Pulmonary artery endothelial cell (primary cell): Measurements from ENCODE around the gene FOSL1. TPM values are rescaled to one million over a fixed set of nuclear protein-coding genes. Genes with fewer than 3 reads are reported as not detected.
"Not testable (repeated sequence)": the region's sequence is repeated elsewhere in the genome, so short reads cannot be mapped to it uniquely, and the experiment has no call there.

Experiments used
- DNase-seq: peaks from one replicate; pipeline ENCODE4 v3.0.0-alpha.2; 2011; ENCODE audit warnings: low read depth, low spot score
- total RNA-seq: library from RNA; depleted of rRNA; stranded (reverse); fragments of >200 nt; gene quantifications from 2 replicates; pipeline ENCODE4 v1.2.3, GENCODE V29; 2014

Gene FOSL1
- total RNA-seq, 1 donor from 2014 or later, result 11.5 TPM

GRCh38 chr11:65853246-65853979, 46.8 kb downstream of the FOSL1 start:
- no peak for DNase-seq

DNA sequence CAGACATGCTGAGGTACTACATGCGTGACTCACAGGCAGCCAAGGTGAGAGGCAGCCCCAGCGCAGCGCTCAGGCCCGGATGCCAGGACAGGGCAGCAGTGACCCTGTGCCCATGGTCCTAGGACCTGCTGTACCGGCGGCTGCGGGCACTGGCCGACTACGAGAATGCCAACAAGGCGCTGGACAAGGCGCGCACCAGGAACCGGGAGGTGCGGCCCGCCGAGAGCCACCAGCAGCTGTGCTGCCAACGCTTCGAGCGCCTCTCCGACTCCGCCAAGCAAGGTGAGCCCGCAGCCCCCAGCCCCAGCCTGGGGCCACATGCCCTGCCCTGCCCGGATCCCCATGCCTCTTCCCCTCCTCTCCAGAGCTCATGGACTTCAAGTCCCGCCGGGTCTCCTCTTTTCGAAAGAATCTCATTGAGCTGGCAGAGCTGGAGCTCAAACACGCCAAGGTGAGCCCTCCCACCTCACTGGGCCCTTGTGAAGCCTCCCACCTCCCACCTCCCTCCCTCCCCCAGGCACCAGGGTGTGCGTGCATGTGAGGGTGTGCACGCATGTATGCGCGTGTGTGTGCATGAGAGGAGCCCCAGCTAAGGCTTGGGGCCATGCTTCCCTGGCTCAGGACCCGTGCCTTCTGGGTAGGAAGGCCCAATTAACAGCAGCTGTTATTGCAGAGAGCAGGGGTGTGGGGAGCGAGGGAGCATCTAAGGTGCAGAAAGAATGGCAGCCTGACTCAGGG, 47.5 kb downstream of the FOSL1 start:
- DNase-seq, result no peak

- DNase-seq, result no peak
Observed at GRCh38 chr11:65851811-65852507, 48.2 kb downstream of the FOSL1 start.

GRCh38 chr11:65851083-65851579, 49.1 kb downstream of the FOSL1 start:
- DNase-seq, result no peak

GRCh38 chr11:65850217-65851082, 49.7 kb downstream of the FOSL1 start:
- no peak for DNase-seq

GRCh38 chr11:65849771-65850216, 50.4 kb downstream of the FOSL1 start:
- no peak for DNase-seq

GRCh38 chr11:65849366-65849765, 50.8 kb downstream of the FOSL1 start:
- DNase-seq, result no peak

- not testable (repeated sequence) for DNase-seq
Observed at GRCh38 chr11:65848693-65849092, 51.5 kb downstream of the FOSL1 start.

- no peak for DNase-seq
Observed at GRCh38 chr11:65847746-65848145, 52.4 kb downstream of the FOSL1 start.

GRCh38 chr11:65844231-65844872, 55.8 kb downstream of the FOSL1 start:
- DNase-seq, result no peak

DNA sequence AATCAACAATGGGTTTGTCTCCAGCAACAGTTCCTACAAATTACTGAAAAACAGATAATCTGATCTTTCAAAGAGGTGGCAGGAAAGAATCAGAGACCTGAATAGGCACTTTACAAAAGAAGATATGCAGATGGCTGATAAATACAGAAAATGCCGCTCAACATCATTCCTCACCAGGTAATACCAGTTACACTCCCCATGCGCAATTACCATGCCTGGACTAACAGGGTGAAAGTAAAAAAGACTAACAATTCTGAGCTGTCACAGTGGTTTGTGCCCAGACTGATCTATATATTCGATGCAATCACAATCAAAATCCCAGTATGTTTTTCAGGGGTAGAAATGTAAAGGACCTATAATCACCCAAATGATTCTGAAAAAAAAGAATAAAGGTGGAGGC, 56.4 kb downstream of the FOSL1 start:
- no peak for DNase-seq

DNA sequence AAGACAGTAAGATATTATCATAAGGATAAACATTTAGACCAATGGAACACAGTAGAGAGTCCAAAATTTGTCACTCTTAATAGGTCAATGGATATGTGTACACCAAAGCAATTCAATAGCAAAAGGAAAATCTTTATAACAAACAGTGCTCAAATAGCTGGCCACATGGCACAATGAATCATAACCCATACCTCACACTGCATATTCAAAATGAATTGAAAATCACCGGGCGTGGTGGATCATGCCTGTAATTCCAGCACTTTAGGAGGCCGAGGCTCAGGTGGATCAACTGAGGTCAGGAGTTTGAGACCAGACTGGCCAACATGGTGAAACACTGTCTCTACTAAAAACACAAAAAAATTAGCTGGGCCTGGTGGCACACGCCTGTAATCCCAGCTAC, 58.0 kb downstream of the FOSL1 start:
- no peak for DNase-seq

Other genes starting within 250 kb of the FOSL1 start
- gene RELA, start 237.5 kb downstream of the FOSL1 start, total RNA-seq, result 20.0 and 22.5 TPM in 2 replicates
- 35.5 and 37.7 TPM in 2 replicates for gene KAT5, start 188.1 kb downstream of the FOSL1 start, total RNA-seq
- gene RNASEH2C, start 179.6 kb downstream of the FOSL1 start, total RNA-seq, result 38.1 and 46.3 TPM in 2 replicates
- gene AP5B1, start 119.4 kb downstream of the FOSL1 start, total RNA-seq, result 7.6 and 8.6 TPM in 2 replicates
- not detected in 2 replicates for gene OVOL1, start 113.3 kb downstream of the FOSL1 start, total RNA-seq
- 0.14 and 0.79 TPM in 2 replicates for gene SNX32, start 66.4 kb downstream of the FOSL1 start, total RNA-seq
- 1,363 and 1,402 TPM in 2 replicates for gene CFL1, start 42.2 kb downstream of the FOSL1 start, total RNA-seq
- gene MUS81, start 40.0 kb downstream of the FOSL1 start, total RNA-seq, result 50.7 and 52.8 TPM in 2 replicates
- 23.9 and 32.8 TPM in 2 replicates for gene EFEMP2, start 27.6 kb downstream of the FOSL1 start, total RNA-seq
- 0.07 TPM in 1 of 2 replicates, not detected in the other for gene CTSW, start 20.6 kb downstream of the FOSL1 start, total RNA-seq
- gene FIBP, start 11.9 kb downstream of the FOSL1 start, total RNA-seq, result 152 and 229 TPM in 2 replicates
- gene CCDC85B, start 9.7 kb downstream of the FOSL1 start, total RNA-seq, result 105 and 129 TPM in 2 replicates
- gene C11orf68, start 18.7 kb upstream of the FOSL1 start, total RNA-seq, result 15.2 and 17.3 TPM in 2 replicates
- 150 and 187 TPM in 2 replicates for gene DRAP1, start 19.0 kb upstream of the FOSL1 start, total RNA-seq
- gene TSGA10IP, start 45.1 kb upstream of the FOSL1 start, total RNA-seq, result not detected in 2 replicates
- 52.8 and 60.4 TPM in 2 replicates for gene SART1, start 61.3 kb upstream of the FOSL1 start, total RNA-seq
- 34.0 and 47.6 TPM in 2 replicates for gene EIF1AD, start 101.8 kb upstream of the FOSL1 start, total RNA-seq
- gene BANF1, start 102.1 kb upstream of the FOSL1 start, total RNA-seq, result 38.8 and 45.2 TPM in 2 replicates
- gene CST6, start 111.6 kb upstream of the FOSL1 start, total RNA-seq, result 0.26 and 0.49 TPM in 2 replicates
- 0.11 and 0.20 TPM in 2 replicates for gene CATSPER1, start 126.1 kb upstream of the FOSL1 start, total RNA-seq
- gene GAL3ST3, start 148.8 kb upstream of the FOSL1 start, total RNA-seq, result 0.07 and 0.14 TPM in 2 replicates
- 107 and 129 TPM in 2 replicates for gene SF3B2, start 152.0 kb upstream of the FOSL1 start, total RNA-seq
- 17.5 and 21.9 TPM in 2 replicates for gene PACS1, start 169.9 kb upstream of the FOSL1 start, total RNA-seq